HG02759 (cell line): Measurements from ENCODE around the gene CACNB1.

ENCODE experiments used
- ATAC-seq: cut with Tn5 transposase; IDR thresholded peaks from one replicate; pipeline ENCODE4 v1.9.1; 2021; ENCODE audit warnings: mild to moderate bottlenecking, moderate library complexity; ENCODE audit not compliant: unreplicated experiment

CACNB1 gene

DNA sequence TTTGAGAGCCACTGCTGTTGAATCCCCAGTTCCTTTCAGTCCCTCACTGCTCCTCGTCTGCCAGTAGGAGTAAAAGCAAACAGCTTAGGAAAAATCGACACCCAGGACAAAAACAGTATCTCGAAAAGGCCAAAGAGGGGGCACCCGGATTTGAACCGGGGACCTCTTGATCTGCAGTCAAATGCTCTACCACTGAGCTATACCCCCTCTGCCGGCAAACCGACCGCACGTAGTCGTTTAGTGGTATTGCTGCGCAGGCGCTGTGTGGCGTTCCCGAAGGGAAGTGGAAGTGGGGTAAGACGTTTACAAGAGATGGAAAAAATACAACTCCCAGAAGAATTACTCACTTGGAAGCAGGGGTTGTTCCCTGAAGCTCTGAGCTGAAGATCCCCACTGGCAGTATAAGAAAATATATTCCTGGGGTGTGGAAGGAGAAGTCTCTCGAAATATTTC lies 43.8 kb downstream of the CACNB1 start:
- ATAC-seq = peak; percentile 46

DNA sequence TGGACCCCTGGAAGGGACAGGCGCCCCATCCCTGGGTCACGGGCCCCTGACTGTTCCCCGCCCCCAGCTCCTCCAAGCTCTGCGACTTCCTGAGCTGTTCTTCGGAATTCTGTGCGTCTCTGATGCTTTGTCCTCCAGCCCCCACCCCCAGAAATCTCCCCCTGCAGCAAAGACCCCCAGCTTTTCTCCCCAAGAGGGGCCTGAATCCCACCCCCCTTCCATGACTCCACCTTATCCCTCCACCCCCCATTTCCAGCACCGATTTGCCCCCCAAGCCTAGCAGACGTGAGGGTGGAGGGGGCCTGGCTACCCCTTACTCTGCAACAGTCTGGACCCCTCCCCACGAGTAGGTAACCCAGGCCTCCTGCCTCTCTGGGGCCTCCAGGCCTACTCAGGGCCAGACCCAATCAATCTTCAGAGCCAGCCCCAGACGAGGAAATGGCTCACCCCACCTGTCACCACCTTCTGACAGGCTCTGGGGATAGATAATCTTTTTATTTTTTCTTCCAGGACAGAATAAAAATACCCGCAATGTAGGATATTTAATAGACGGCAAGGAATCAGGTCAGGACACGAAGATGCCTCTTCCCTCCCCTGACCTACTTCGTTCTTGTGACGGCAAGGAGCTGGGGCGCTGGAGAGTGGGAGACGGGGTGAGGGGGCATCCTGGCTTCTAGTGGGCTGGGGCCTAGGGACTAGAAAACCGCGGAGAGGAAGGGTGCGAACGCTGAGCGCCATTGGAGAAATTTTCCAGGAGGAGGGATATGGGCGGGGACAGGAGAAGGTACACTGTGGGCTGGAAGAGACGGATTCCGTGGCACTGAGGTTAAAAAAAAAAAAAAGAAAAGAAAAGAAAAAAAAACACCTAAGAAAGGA lies 45.3 kb downstream of the CACNB1 start:
- ATAC-seq = no peak

DNA sequence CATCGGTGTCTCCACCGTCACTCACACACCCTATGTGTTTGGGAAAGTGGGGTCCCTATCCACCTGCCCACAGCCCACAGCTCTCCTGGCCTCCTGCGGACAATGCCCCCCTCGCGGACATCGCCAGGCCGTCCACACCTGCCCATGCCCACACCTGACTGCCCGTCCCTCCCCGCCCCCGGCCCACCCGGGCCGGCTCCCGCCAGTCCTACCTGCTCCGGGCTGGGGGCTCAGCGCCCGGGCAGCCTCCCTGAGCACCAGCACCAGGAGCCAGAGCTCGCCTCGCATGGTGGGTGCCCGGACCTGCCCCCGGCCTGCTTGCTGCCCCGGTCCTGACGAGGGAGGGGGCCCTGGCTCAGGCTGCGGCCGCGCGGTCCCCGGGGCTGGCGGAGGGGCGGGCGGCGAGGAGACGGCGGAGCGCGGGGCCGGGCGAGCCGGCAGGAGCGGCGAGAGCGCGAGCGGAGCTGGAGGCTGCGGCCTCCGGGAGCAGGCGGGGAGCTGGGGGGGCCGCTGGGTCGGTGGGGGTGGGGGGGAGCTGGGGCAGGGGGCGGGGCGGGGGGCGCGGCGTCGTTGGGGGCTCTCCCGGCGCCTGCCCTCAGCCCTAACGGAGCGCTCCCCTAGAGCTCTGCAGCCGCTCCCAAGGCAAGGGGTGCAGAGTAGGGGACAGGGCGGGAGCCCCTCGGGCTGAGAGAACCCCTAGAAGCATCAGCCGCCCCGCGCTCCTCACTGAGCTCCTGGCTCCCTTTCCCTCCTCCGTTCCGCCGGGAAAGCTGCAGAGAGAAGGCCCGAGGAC lies 46.1 kb downstream of the CACNB1 start, which contains the start of gene PLXDC1:
Gene PLXDC1, minus strand, starts transcription at position 488 of the 793 bp plus-strand sequence. Its CDS starts 200 bp downstream, at position 288.
- no peak for ATAC-seq

DNA sequence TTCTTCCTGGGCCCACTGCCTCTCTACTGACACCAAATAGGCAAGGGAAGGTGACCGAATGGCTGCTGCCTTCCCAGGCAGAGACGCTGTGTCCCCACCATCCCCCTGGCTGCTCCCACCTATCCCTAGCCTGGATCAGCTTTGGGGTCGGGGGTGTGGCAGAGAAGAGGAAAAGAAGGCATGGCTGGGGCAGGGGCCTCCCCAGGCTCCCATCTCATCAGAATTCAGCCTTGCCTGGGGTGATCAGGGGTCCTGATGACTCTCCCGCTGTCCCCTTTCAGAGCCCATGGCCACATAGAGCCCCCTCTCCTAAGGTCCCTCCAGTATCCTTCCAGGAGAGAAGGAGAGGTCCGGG lies 46.7 kb downstream of the CACNB1 start:
- ATAC-seq = no peak

DNA sequence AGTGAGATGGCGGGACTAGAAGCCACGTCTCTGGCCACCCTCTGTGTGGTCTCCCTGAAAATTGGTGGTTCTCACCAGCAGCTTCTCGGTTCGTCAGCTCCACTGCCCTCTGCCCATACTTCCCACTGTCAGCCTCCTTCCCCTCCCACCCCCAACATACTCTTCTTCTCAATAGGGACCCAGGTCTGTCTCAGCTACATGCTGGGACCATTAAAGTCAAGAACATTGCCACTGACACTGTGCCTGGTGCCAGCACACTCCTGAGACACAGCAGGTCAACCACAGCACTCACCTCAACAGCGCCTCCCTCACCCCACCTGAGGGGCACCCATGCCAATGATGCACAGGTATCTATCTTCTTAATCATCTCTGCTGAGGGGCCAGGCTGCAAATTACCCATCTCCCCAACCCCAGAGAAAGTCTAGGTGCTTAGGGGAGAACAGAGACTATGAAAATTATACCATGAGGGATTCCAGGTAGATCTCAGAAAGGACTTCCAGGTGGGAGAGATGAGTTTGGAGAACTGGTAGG lies 47.3 kb downstream of the CACNB1 start:
- ATAC-seq = no peak

DNA sequence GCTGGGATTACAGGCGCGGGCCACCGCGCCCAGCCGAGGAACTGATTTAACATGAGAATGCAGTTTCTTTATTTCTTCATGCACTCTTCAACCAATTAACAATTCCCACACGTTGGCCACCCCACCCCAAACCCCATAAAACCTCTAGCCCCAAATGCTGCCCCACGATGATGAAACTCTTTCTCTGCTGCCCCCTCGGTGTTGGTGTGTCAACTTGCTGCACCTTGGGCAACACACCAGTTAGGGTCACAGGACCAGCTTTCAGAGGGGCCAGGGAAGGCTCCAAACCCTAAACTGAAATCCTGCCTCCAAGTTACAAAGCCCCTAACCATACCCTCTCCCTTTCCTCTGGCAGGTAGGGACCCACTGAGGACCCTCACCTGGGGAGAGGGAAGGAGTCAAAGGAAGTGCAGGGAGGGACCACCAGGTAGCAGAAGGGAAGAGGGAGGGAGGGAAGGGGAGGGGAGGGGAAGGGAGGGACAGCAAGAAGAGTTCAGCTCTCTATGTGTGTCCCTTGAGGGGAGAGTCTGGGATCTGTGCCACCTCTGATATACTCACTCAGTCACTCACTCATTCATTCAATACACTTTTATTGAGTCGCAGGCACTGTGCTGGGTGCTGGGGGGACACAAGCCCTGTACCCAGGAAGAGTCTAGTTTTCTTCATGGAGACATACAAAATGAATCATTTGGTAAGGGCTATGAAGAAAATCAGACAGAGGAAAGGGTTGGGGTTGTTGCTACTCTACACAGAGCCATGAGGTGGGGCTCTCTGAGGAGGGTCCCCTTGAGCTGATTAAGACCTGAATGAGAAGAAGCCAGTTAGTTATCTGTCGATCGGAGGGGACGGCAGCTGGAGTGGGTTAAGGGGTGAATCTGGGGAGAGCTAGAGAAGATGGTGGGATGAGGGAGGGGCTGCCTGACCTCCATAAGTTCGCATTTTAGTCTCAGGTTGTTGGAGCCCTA lies 50.0 kb downstream of the CACNB1 start:
- ATAC-seq = no peak

DNA sequence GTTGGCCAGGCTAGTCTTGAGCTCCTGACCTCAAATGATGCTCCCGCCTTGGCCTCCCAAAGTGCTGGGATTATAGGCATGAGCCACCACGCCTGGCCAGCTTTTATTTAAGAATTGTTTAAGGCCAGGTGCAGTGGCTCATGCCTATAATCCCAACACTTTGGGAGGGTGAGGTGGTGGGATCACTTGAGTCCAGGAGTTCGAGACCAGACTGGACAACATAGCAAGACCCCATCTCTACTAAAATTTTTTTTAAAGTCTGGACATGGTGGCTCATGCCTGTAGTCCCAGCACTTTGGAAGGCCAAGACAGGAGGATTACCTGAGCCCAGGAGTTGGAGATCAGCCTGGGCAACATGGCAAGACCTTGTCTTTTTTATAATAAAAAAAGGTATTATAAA lies 51.2 kb downstream of the CACNB1 start:
- ATAC-seq = no peak

DNA sequence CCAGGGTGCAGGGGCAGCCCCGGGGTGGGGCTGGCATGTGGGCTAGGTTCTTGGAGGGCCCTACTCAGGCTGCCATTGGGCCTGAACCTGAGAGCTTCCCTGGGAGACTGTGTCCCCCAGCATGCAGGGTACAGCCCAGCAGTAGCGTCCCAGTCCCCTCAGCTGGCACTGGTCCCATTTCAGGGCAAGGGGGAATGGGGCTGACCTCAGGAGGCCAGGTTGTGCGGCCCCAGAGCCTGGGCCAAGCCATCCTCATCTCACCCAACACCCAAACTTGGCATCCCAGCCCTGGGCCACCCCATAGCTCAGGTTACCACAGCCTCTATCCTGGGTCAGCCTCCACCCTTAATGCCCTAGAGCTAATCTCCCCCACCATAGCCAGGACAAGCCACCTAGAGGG lies 52.3 kb downstream of the CACNB1 start:
- ATAC-seq = no peak

DNA sequence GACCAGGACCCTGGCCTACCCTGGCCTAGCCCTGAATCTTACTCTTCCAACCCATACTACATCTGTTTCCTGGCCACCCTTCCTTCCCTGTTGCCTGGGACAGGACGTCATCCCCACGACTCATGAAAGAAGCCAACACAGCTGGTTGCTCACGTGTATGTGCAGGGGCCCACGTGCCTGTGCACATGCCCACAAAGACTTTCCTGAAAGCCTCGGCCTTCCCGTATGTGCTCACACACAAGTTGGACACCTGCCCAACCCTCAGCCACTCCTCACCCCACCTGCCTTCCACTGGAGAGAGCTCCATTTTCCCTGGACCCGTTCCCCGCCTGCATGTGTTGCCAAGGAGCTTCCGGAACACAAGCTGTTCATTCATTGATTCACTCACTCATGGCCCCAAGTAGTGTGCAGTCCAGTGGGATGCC lies 53.0 kb downstream of the CACNB1 start:
- no peak for ATAC-seq

DNA sequence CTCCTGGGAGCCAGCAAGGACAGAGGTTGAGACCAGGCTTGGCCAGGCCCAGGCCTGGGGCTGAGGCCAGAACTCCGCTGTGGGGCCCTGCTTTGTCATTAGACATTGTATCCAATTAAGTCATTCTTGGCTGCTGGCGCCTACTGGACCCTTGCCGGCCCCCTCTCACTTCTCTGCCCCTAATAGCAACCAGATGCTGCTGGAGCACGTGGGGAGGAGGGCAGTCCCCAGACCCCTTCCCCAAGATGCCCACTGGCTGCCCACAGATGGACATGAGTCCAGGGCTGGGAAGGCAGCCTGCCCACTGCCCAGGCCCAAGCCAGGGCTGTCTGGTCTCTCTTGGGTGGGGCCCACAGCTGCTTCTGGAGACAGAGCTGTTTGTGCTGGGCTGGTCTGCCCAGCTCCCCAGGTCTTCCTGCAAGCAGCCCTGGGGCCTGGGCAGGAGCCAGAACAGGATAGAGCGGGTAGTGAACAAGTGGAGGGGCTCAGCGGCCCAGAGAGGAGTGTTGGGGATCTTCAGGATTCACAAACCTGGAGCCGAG lies 53.8 kb downstream of the CACNB1 start:
- no peak for ATAC-seq

DNA sequence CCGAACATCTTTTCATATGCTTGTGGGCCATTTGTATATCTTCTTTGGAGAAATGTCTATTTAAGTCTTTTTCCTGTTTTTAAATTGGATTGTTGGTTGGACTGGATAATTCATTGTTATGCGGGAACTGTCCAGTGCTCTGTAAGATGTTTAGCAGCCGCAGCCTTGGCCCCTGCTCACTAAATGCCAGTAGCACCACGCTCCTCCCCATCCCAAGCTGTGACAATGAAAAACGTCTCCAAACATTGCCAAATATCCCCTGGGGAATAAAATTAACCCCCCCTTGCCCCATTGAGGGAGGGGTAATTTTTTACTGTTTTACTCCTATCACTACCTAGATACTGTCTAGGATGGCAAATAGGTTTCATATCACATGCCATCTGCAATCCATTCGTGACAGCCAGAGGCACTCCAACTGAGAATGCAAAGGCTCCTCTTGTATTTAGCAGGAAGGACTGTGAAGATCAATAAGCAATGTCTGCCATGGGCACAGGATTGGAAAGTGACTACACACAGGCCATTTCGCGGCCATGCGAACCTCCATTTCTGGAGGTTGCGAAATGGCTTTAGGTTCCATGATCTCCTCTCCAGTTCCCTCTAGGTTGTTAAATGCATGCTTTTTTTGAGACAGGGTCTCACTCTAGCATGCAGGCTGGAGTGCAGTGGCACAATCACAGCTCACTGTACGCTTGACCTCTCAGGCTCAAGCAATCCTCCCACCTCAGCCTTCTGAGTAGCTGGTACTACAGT lies 55.4 kb downstream of the CACNB1 start:
- no peak for ATAC-seq

DNA sequence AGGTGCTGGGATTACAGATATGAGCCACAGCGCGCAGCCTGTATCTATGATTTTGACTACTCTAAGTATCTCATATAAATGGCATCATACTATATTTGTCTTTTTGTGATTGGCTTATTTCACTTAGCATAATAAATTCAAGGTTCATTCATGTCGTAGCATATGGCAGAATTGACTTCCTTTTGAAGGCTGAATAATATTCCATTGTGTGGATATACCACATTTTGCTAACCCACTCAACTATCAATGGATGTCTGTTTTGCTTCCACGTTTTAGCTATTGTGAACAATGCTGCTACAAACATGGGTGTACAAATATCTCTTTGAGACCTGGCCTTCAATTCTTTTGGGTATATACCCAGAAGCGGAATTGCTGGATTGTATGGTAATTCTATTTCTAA lies 56.2 kb downstream of the CACNB1 start:
- no peak for ATAC-seq

DNA sequence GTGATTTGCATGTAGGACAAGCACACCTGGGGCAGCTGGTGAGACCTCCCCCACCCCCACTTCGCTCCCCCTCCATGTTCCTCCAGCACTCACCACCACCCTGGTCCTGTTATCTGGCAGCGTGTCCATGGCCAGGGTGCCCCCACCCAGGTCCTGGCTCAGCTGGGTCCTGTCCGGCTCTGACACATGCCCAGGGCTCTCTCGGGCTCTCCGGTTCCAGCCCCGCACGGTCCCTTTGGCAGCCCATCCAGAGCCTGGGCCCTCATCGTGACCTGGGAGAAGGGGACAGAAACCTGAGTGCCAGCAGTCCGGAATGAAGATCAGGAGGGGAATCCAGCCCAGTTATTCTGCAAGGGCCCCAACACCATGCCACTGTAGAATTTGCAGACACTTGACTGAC lies 57.9 kb downstream of the CACNB1 start:
- no peak for ATAC-seq

DNA sequence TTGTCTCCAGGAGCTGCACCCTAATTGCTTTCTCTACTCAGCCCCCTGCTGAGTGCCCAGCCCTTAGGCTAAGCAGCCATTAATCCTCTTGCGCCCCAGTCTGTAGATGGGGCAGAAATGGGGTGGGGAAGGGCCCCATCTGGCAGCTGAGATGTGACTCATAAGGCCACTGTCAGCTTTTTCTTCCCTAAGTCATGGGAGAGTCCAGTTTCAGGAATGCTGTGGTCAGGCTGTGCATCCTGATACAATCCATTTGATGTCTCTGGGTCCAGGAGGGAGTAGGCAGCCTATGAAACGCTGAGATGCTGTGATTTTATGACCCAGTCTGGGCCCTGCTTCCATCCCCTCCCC lies 58.3 kb downstream of the CACNB1 start:
- no peak for ATAC-seq

DNA sequence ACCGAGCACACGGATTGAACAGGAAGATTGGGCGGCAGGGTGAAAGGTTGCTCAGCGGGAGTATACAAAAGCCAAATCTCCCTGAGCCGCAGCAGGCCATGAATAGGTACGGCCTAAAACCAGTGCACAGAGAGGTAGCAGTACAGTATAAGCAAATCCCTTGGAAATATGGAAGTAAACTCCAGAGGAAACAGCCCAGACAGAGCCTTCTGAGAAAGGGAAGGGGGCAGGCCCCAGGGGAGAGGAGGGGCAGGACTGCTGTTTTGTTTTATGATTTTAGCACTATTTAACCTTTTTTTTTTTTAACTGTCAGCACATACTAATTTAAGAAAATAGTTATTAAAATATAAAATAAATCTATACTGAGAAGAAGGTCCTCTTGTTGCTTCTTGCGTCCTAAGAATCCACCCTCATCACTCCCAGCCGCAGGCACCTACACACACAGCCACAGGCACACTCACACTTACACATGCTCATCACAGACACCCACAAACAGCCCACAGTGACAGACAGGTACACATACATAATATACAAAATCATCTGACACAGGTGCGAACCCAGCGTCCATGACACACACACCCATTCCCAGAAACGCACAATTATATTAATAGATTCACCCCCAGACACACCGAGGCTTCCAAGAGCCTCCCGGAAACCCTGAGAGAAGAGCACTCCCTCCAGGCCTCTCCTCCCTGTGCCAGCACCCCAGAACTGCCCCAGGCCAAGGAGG lies 58.9 kb downstream of the CACNB1 start:
- no peak for ATAC-seq

DNA sequence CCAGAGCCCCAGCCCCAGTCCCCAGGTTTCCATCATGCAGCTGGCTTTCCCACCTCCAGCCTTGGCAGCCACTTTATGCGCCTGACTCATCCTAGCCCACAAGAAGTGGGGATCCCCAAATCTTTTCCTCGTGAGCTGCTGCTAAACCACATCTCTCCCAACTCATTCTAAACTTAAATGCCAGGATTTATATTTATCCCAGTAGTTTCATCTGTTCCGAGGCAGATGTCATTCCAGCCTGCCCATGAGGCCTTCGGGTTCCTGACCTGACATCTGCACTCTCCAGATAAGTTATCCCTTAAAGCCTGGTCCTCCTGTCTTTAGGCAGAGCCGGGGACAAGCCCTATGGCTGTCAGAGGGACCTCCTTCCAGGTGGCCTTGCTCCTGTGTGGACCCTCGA lies 62.6 kb downstream of the CACNB1 start:
- no peak for ATAC-seq

DNA sequence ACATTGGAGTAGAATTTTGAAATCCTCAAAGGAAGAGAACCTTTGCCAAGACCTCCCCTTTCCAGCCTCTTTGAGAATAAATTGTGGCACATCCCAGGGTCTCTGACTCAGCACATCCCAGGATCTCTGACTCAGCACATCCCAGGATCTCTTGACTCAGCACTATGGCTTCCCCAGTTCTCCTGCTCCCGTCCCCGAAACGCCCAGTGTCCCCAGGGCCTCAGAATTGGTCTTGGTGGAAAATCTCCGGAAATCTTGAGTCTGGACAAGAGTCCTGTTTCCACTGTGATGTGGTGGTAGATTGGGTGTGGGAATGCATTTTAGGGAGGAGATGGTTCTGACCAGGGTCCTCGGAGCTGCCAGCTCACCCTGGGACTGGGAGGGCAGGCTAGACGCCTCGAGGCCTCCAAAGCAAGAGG lies 65.3 kb downstream of the CACNB1 start:
- no peak for ATAC-seq

DNA sequence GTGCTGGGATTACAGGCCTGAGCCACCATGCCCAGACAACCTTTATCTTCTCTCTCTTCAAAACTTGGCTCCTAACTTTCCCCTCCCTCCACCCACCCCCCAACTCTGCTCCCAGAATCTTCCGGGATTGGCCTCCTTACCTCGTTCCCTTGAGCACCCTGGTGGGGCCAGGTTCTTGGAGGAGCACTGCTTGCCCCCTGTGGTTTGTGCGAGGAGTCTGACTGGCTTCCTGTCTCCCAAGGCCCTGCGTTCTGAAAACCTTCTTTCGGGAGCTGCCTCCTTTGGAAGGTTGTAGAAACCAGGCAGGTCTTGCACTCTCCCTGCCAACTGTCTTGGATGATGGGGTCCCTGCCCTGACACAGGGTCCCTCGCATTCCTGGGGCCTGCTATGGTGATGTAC lies 65.9 kb downstream of the CACNB1 start:
- ATAC-seq = no peak

DNA sequence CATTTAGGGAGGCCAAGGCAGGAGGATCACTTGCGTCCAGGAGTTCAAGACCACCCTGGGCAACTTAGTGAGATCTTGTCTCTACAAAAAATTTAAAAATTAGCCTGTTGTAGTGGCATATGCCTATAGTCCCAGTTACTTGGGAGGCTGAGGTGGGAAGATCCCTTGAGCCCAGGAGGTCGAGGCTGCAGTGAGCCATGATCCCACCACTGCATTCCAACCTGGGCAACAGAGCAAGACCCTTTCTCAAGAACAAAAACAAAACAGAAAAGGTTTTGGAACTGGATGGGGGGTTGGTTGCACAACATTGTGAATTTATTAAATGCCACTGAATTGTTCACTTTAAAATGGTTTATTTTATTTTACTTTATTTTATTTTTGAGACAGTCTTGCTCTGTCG lies 67.3 kb downstream of the CACNB1 start:
- ATAC-seq = no peak
